NAMALWA (cell line): Measurements from ENCODE around the gene OR56A4.
"Not testable (repeated sequence)": the region's sequence is repeated elsewhere in the genome, so short reads cannot be mapped to it uniquely, and the experiment has no call there.

ENCODE experiments used
- DNase-seq: peaks from one replicate; pipeline ENCODE4 v3.0.0-alpha.2; 2015; ENCODE audit warnings: low spot score

OR56A4 gene

DNA sequence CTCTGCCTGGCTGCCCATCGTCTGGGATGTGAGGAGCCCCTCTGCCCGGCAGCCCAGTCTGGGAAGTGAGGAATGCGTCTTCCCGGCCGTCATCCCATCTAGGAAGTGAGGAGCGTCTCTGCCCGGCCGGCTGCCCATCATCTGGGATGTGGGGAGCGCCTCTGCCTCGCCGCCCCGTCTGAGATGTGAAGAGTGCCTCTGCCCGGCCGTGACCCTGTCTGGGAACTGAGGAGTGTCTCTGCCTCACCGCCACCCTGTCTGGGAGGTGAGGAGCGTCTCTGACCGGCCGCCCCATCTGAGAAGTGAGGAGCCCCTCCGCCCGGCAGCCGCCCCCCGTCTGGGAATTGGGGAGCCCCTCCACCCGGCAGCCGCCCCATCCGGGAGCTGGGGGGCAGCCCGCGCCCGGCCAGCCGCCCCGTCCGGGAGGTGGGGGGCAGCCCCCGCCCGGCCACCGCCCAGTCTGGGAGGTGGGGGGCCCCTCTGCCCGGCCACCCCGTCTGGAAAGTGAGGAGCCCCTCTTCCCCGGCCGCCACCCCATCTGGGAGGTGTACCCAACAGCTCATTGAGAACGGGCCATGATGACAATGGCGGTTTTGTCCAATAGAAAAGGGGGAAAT lies 45.9 kb downstream of the OR56A4 start:
- not testable (repeated sequence) for DNase-seq

DNA sequence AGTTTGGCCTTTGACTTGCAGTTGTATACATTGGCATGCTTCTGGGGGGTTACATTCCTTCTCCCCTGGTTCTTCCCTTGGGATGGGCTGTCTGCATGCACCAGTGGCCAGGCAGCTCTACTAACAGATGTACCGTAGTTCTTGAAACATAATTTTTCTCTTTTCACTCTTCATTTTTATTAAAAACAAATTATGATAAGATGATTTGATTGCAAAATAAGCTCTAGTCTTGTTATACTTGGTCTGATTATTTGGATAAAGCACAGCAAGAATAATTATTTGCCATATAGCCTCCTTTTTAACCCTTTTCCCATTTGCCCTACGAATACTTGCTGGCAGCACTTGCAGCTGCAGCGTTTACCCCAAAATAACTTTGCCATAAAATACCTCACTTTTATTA lies 51.2 kb downstream of the OR56A4 start:
- DNase-seq: no peak
